GM18909 (cell line): ENCODE data around the gene TLR9.
A peak's percentile ranks its signal among the peaks of the same experiment; 100 is the strongest.
"Not testable (repeated sequence)": the region's sequence is repeated elsewhere in the genome, so short reads cannot be mapped to it uniquely, and the experiment has no call there.

Source experiments
- ATAC-seq: cut with Tn5 transposase; IDR thresholded peaks from one replicate; pipeline ENCODE4 v1.9.1; 2021; ENCODE audit warnings: mild to moderate bottlenecking; ENCODE audit not compliant: unreplicated experiment, poor library complexity

Gene TLR9

DNA sequence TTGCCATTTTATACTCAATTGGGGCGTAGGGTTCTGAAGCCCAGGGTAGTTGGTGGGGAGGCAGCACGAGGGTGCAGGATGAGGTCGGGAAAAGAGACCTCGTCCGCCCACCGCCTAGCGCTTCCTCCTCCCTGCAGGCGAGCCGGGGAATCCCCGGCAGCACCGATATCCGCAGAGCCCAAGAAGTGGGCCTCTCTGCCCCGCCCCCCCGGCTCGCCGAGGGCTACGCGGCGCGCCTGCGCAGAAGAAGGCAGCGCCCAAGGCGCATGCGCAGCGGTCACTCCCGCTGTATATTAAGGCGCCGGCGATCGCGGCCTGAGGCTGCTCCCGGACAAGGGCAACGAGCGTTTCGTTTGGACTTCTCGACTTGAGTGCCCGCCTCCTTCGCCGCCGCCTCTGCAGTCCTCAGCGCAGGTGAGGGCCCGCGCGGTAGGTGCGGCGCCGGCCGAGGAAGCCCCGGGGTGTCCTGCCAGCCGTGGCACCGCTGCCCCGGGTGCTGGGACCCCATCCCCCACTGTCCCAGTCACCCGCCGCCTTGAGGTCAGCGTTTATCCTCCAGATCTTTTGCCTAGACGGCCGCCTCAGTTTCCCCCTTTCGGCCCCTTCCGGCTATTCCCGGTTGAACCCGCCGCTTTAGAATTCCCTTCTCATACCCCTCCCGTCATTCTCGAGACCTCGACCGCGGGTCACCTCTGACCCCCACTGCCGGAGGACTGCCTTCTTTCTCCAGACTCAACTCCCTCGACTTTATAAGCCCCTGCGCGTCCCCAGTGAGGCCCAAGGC is 27.4 kb downstream of the TLR9 start, which contains the start of gene ALAS1:
Gene ALAS1 (plus strand): TSS at position 319 of the 784 bp plus-strand sequence. CDS start 1,082 bp downstream, outside the sequence.
- peak; percentile 83 for ATAC-seq

DNA sequence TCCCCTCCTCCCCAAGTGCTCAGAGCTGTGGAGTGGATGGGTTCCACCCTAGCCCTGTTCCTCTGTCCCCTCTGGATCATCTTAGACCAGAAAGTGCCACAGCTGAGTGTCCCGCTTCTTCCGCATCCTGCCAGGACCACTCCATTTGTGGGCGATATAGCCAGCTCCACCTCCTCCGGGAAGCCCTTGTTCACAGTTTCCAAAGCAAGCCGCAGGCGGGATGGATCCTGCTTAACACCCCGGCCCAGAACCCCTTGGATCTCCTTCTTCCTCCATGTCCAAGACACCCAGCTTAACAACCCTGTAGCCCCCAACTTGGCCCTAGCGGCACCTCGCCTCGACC is 28.0 kb downstream of the TLR9 start:
- no peak for ATAC-seq

DNA sequence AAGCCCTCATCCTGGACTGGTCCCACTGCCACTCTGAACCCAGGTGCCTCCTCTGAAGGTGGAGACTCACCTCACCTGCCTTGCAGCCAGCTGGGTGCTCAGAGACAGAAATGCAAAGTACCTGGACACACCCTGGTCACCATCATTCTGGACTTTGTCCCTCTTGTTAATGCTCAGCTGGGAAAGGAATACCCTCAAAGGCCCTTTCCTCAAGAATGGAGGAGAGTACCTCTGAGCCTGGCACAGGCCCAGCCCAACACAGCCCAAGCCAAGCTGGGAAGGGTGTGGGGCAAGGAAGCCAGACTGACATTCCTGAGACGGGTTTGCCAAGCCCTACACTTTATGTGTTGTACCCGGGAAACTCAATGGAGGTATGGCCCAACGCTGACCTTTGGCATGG is 28.5 kb downstream of the TLR9 start:
- ATAC-seq = no peak

DNA sequence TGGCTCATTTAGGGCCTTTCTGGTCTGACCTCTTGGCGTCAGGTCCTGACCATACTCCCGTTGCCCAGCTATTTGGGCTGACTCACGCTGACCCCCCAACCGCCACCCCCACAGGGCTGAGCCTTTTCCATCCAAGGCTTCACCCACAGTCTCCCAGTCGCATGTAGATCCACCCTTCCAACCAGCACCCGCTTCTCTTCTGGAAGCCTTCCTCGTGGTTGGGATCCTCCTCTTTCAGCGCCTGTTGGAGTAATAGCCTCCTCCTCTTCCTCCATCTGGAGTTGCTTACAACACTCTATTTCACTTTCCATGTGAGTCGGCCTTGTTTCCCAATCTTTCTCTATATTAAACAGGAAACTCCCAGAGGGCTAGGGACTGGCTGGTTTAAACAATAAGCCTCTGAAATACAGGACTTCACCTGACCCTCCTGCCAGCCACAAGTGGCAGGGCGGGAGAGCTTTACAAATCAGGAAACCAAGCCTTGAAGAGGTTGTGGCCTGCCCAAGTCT is 29.6 kb downstream of the TLR9 start:
- no peak for ATAC-seq

DNA sequence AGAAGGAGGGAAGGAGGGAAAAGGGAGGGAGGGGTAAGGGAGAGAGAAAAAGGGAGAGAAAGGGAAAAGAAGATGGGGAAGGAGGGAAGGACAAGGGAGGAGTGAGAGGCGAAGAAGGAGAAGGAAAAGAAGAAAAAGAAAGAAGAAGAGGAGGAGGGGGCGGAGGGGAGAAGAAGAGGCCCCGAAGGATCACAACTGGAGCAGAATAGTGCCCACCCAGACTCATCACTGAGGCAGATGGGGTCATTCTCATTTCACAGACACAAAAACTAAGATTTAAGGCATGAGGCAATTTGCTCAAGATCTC is 30.2 kb downstream of the TLR9 start:
- ATAC-seq = no peak

DNA sequence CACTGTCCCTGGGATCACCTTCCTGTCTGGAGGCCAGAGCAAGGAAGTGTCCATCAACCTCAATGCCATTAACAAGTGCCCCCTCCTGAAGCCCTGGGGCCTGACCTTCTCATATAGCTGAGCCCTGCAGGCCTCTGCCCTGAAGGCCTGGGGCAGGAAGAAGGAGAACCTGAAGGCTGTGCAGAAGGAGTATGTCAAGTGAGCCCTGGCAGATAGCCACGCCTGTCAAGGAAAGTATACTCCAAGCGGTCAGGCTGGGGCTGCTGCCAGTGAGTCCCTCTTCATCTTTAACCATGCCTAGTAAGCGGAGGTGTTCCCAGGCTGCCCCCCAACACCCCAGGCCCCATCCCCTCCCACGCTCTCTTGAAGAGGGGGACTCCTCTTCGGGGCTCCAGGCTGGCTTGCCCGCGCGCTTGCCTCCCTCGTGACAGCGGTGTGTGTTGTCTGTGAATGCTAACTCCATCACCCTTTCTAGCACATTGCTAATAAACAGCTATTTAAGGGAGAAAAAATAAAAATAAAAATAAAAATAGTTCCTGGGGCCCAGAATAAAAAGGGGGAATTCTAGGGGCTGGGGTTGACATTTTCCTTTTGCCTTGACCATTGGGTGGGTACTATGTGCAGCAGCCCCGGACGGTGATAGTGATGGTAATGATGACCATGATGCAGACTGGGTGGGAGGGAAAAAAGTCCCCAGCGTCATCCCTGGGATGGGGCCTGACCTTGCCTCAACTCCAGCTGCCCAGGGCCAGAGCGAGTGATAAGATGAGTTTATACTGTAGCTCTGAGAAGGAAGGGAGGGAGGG is 30.8 kb downstream of the TLR9 start:
- no peak for ATAC-seq

DNA sequence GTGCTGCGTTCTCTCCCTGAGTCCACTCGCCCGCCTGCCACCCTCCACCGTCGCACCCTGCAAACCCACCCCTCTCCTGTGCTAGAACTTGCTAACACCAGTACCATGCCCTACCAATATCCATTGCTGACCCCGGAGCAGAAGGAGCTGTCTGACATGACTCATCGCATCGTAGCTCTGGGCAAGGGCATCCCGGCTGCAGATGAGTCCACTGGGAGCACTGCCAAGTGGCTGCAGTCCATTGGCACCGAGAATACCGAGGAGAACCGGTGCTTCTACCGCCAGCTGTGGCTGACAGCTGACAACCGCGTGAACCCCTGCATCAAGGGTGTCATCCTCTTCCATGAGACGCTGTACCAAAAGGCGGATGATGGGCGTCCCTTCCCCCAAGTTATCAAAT is 32.4 kb downstream of the TLR9 start:
- ATAC-seq = no peak

DNA sequence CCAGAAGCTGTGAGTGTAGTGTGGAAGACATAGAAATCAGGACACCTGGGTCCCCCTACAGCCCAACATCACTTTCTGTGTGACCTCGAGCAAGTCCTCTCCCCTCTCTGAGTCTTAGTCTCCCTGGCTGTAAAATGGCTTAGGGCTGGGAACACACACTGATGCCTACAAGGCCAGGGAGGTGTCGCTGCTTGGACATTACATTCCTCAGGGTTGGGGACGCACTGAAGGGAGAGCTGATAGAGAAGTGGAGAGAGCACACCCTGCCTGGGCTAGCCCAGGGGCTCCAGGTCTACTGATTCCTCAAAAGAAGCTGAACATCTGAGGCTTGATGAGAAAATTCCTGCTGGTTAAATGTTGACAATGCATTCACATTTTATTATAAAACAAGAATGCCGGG is 33.8 kb downstream of the TLR9 start:
- no peak for ATAC-seq

DNA sequence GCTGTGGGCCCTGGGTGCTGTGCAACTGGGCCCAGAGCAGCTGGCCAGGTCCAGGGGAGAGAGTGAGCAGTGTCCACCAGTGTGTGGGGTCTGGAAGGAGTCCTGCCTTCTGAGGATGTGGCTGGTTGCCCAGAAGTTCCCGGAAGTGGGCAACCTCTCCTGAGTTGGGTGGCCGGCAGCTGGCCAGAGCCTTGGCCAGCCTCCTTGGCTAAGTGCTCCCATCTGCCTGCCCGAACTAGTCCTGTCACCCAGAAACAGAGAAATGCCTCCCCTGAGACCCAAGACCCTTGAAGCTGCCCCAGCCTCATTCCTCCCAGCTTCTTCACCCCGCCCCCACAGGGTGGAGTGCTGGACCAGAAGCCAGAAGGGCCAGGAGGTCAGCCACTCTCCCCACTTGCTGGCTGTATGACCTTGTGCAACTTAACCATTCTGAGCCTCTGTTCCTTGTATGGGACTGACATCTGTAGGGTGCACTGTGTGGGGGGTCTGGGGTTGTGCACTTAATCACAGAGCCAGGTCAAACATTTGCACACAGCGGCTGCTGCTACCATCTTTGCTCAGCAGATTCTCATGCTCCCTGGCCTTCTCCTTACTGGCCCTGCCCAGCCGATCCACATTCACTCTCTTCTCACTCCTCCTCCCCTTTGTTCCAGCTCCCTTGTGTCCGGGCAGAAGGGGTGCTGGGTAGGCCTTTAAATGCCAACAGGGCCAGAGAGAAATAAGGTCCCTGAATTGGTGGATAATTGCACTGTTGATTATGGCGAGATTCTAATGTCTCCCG is 35.0 kb downstream of the TLR9 start:
- no peak for ATAC-seq

DNA sequence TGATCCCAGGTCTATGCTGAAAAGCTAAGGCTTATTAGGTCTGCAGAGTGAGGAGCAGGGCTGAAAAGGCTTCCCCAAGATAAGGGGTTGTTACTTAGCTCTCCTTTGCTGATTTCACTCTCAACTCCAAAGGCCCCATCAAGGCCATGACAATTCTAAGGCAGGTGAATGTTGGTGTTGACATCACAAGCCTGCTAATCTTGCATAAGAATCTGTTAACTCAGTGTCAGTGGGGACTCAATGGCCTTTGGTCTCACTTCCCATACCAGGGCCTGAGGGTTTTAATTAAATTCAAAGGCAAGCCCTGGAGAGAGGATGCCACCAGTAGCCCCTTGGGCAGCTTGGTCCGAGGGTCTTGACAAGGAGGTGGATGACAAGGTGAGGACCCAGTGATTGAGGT is 36.9 kb downstream of the TLR9 start:
- no peak for ATAC-seq

DNA sequence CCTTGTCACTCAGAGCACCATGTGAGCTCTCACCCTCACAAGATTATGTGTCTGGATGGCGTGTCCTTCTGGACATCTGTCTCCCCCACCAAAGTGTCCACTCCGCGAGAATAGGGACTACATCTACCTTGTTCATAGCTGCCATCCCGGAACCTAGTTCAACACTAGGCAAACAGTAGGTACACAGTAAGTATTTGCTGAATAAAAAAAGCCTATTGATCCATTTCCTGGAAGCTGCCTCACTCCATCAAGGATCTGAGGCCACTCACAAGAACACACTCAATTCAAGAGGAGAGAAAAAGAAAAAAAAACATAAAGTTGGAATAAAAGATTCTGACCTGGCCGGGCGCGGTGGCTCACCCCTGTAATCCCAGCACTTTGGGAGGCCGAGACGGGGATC is 38.7 kb downstream of the TLR9 start:
- ATAC-seq = no peak

DNA sequence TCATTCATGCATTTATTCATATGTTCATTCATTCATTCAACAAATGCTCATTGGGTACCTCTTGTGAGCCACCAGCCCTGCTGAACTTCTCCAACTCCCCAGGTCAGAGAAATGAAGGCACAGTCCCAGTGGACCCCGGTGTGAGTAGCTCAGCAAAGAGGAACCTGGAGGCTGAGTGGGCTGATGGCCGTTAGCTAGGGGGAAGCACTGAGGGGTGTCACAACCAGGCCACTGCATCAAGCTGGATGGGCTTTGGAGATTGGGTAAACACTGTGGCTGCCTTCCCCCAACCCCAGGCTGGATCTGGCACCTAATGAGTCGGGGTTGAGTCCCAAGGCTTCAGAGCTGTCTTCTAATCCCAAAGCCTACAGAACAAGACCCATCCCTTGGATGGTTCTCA is 39.6 kb downstream of the TLR9 start:
- ATAC-seq = no peak

DNA sequence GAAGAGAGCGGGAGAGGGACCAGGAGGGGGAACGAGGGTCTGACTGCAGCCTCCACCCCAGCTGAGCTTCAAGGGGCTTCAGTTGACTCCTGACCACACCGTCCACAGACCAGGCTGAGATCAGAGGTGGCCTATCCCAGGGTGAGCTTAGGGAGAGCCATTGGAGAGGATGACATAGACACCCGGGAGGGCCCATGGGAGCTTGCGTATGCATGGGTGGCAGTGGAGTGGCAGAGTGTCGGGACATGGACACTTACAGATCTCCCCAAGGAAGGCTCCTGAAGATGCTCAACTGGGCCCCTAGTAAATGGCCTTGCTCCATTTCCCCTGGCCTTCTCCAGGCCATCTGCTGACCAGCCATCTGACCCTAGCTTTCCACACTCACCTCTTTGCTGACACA is 40.1 kb downstream of the TLR9 start:
- ATAC-seq = no peak

DNA sequence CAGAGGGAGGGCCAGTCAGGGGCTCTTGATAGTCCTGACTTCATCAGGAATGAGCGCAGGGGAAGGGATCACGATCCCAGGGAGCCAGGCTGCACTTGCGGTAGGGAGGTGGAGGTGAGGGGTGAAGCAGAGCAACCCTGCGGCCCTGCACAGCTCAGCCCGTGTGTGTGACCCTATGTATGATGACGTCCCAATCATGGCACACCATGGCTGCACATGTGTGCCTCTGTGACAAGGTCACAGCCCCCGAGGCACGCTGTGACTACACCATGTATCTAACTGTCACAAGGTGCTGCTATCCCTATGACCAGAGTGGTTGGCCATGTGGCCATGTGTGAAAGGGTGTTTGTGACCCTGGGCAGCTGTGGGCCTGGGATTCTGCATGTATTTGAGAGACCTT is 40.8 kb downstream of the TLR9 start:
- no peak for ATAC-seq

DNA sequence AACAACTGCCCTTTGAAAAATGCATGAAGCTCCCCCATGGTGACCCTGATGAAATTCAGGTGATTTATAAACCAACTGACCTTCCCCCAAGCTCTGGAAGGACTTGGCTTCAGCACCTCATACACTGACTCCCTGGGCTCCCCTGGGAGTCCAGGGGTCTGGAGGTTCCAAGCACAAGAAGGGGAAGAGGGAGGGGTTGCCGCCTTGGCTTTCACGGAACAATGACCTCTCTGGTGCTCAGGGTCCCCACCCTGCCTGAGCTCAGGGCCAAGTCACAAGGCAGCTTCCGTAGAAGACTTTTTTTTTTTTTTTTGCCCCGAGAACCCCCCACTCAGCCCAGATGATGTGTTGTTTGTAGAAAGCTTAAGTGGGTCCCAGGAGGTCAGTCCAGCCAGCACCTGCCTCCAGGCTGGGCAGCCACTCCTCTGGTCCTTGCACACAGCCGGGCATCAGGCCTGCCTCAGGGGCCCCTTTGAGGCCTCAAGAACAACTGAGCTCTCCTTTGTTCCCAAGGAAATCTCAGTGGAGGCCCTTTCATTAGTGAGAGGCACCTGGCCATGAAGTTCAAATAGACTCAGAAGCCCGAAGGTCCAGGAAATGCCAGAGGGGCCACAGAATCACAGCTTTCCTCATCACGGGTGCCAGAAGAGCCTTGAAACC is 41.5 kb downstream of the TLR9 start:
- ATAC-seq = no peak

DNA sequence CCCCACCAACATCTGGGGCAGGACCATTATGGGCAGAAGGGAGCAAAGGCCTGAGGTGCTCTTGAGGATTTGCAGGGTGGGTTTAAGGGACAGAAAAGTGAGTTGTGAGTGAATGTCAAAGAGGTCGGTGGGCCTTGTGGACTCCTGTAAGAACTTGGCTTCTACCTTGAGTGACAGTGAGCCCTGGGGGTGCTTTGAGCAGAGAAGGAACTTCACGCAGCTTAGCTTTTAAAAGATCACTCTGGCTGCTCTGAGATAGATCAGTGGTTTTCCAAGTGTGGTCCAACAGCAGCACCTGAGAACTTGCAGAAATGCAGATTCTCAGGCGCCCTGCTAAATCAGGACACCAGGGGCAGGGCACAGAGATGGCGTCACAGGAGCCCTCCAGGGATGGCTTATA is 42.8 kb downstream of the TLR9 start:
- no peak for ATAC-seq

DNA sequence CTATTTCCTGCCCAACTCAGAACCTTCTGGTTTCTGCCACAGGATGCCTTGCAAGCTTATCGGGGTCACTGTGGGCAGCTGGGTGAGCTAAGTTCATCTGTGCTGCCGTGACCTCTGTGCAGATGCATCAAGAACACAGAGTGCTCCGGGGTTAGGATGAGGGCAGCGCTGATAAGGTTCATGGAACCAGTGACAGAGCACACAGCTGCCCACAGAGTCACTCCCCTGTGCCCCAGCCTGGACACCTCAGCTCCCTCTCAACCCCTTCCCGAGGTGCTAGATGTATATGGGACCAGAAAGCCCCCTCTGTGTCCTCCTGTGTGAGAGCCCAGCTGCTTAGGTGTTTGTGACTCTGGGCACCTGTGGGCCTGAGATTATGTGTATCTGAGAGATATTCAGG is 43.2 kb downstream of the TLR9 start:
- no peak for ATAC-seq

DNA sequence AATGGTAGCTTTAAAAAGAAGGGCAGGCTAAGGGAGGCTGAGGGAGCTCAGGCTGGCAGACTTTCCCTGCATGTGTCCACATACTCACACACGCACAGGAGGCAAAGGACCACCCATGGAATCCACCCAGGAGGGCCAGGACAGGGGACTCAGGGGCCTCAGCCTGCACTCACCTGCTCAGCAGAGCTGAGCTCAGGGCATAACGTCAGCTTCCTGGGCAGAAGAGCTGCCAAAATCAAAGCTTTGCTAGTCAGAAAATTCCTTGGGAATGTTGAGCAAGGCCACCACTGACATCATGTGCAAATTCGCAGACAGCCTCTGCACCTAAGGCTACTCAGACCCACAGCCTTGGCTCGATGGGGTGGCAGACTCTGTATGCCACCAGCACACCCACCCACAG is 43.9 kb downstream of the TLR9 start:
- no peak for ATAC-seq

DNA sequence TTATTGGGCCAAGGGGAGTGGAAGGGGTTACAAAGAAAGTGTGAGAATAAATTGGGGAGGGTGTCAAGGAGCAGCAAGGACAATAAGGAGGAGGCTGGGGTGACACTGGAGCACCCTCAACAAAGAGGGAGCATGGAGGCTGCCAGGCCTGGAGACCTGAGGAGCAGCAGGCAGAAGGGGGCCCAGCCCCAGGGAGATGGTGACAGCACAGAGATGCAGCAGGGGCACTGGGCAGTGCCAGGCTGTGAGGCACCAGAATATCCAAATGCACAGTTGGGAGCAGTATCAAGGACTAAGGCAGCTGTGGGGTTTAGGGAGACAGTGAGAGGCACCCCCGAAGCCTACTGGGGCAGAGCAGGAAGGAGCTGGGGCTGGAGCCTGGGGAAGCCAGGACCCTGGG is 46.9 kb downstream of the TLR9 start:
- ATAC-seq = no peak

DNA sequence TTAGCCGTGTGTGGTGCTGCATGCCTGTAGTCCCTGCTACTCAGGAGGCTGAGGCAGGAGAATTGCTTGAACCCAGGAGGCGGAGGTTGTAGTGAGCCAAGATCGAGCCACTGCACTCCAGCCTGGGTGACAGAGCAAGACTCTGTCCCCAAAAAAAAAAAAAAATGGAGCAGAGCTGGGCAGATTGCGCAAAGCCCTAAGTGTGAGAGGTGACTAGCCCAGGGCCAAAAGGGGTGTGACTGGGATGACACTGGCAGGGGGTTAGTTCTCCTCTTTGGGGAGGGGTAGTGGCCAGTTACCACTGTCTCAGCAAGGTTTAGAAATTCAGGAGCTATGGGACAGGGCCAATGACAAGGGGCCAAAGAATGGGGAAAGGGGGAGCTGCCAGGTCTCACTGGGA is 47.3 kb downstream of the TLR9 start:
- ATAC-seq = not testable (repeated sequence)

DNA sequence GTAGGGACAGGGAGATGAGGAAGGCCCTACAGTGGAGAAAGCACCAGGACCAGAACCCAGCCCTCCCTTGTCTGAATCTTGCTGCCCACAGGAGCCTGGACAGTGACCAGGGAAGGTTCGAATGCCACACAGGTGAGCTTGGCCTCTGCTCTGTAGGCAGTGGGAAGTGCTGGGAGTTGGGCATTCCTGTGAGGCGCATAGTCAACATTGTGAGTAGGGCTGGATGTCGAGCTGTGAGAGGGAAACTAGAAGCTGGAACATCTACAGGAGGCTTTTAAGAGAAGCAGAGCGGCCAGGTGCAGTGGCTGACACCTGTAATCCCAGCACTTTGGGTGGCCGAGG is 47.8 kb downstream of the TLR9 start:
- no peak for ATAC-seq
